Activated CD4-positive, alpha-beta T cell treated with anti-CD3 and anti-CD28 coated beads for 1 hour (primary cell): ENCODE results near the gene IFT122.

Experiments used
- DNase-seq: peaks from one replicate; pipeline ENCODE4 v3.0.0-alpha.2; 2020

IFT122 gene

DNA sequence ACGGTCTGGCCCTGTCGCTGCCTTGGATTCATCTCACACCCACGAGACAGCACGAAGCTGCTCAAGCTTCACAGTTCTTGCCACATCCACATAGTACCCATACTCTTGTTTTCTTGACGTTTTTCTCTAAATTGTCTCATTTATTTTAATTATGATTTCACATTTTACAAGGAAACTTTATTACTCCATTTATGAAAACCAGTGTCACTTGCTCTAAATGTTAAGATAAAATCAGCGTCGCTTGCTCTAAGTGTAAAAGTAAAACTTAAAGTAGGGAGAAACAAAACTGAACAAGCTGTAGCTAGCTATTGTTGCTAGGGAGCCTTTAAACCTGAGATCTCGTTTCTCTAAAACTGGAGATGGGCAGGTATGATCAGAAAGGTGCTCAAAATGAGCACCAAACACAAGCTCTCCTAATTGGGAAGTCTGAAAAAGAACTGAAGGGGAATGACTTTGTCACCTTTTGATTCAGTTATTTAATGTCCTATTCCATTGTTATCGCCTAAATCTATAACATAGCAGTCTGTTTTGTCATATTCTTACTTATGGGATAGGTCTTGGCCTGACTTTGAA, 680 bp downstream of the IFT122 start:
- no peak for DNase-seq

DNA sequence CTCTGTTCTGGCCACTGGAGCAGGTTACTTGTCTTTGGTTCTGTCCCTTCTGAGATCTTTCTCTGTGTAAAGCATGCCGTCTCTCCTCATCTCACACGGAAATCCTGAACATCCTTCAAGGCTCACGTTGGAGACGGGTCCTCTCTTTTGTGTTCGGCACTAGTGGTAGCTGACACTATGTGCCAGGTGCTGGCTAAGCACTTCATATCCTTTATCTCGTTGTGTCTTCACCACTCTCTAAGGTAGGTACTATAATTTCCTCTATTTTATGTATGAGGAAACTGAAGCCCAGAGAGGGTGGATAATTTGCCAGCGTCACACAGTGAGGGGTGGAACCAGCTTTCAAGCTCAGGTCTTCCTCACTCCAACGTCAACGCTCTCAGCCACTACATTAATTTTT, 1.2 kb downstream of the IFT122 start:
- no peak for DNase-seq

DNA sequence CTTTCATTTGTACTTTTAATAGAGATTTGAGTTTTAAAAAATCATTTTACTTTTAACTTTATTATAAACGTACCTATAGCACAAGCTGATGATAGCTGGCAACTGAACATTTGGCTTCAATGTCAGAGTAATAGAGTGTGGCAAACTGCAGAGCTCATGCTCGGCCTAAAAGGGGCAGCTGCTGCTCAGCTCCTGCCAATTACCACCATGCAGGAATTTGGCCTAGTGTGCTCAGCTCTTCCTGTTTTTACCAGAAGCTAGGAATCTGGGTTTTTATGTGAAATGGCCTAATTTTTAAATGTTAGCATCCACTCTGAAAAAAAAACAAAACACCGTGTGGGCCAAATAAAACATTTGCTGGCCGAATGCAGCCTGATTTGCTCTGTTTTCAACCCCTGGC, 1.8 kb downstream of the IFT122 start:
- no peak for DNase-seq

DNA sequence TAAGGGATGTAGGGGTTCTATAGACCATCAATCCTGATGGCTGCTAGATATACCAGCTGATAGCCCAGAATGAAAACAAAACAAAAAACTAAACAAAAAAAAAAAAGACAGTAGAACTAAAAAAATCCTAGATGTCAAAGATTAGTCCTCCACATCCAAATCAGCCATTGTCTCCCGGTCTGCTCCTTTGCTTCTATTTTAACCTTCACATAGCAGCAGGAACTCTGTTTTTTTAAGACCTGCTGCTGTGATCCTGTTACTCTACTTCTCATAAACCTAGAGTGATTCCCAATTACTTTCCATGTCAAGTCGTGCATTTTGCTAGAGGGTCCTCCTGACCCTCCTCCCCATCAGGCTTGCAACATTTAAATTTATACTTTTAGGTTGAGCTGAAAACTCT, 2.5 kb downstream of the IFT122 start:
- DNase-seq, result no peak

DNA sequence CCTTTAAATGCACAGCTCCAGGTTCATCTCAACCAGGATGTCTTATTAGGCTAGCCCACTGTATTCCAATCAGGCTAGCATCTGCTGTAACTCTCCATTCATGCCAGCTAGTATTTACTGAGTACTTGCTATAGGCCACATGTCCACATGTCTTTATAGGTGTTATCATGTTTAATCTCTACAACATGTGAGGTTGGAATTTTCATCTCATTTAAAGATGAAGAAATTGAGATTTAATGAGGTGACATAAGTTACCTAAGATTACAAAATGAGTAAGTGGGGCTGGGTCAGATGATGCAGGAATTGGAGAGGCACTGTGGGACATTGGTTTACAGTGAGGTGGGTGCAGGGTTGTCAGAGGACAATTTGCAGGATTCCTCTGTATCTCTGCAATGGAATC, 2.9 kb downstream of the IFT122 start:
- DNase-seq, result no peak

DNA sequence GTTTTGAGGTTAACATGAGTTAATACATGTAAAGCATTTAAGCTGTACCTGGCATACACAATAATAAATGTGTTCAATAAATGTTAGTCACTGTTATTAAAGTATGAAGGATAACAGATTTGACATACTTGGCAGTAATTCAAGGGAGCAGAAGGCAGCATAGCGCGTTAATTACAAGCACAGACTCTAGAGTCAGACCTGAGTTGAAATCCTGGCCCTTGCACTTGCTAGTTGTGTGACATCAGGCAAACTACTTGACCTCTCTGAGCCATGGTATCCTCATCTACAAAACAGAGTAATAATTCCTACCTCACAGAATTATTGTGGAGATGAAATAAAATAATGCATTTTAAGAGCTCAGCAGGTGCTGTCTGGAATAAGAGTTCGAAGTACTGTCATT, 5.4 kb downstream of the IFT122 start:
- DNase-seq, result no peak

DNA sequence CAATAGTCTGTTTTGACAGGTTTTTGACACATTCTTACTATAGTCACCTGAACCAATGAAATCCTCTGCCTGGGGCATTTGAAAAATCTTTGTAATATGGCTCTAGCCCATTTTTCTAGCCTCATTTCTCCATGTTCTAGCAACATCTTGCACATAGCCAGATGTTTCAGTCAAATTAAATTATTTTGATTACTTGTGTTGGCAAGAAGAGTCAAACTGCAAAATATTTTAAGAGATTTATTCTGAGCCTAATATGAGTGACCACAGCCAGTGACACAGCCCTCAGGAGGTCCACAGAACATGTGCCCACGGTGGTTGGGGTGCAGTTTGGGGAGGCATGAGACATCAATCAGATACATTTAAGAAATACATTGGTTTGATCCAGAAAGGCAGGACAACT, 6.9 kb downstream of the IFT122 start:
- DNase-seq, result no peak

DNA sequence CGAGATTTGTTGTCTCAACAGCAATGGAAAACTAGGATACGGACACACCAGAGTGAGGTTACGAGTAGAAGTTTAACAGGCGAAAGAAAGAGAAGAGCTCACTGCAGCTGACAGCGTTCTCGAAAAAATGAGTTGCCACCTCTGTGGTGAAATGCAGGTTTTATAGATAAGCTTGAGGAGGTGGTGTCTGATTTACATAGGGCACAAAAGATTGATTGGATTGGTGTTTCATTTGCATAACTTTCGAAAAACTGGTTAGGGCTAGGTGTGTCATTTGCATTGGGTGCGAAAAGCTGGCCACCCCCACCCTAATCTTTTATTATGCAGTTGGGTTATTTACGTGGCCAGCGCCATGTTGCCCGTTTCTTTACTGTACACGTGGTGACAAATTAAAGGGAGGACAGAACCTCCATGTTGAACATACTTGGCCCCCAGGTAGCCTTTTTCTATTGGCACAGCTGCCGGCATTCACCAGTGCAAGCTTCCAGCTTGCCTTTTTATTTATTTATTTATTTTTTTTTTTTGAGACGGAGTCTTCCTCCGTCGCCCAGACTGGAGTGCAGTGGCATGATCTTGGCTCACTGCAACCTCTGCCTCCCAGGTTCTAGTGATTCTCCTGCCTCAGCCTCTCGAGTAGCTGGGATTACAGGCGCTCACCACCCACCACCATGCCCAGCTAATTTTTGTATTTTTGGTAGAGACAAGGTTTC, 8.3 kb downstream of the IFT122 start:
- DNase-seq, result no peak

DNA sequence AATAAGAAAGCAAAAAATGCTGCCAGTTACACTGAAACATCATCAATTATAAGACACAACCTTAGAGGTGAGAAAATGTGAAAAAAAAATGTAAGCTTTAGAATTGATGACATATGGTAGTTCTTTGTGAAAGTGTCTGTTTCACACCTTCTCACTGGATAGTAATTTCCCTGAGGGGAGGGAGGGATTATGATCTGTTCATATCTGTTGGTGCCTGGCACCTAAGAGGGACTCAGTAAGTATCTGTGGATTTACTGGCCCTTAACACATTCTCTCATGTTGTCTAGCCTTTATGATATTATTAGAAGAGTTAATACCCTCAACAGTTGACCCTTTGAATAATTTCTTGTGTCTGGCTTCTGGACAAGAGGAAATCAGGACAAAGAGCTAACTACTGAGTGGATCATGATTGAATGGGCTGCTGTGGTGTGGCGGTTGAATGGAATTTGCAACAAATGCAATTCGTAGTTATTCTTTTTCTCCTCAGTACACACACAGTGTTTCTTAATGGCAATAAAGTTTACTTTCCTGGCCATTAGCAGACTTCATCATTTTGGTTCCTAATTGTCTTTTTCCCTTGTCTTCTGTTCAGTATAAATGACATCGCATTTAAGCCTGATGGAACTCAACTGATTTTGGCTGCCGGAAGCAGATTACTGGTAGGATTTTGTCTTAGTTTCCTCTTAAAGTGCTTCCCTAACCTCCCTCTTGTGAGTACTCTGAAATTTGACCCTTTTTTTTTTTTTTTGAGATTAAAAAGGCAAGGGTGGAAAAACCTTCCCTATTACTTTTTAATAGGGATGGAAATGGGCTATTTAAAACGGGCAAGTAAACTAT, 9.5 kb downstream of the IFT122 start:
- DNase-seq, result no peak

DNA sequence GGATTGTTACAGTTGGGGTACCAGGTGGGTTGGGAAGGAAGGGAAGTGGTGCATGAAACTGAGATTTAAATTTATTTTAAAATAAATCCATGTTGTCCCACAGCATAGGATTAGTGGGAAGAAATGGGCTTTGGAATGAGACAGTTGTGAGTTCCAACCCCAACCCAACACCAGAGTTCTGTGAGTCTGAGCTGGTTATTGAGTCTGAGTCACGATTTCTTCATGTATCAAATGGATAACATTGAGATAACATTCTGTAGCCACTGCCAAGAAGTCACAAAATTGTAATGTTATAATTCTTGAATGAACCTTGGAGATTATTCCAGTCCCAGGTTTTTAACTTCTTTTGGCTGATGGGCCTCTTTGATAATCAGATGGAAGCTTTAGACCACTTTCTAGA, 13.7 kb downstream of the IFT122 start:
- no peak for DNase-seq

DNA sequence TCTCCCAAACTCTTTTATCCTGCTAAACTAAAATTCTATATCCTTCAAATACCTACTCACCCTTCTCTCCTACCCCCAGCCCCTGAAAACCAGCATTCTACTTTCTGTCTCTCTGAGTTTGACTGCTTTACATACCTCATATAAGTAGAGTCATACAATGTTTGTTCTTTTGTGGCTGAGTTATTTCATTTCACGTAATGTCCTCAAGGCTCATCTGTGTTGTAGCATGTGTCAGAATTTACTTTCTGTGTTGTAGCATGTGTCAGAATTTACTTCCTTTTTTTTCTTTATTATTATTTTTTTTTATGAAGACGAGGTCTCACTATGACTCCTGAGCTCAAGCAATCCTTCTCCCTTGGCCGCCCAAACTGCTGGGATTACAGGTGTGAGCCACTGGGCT, 20.1 kb downstream of the IFT122 start:
- no peak for DNase-seq

DNA sequence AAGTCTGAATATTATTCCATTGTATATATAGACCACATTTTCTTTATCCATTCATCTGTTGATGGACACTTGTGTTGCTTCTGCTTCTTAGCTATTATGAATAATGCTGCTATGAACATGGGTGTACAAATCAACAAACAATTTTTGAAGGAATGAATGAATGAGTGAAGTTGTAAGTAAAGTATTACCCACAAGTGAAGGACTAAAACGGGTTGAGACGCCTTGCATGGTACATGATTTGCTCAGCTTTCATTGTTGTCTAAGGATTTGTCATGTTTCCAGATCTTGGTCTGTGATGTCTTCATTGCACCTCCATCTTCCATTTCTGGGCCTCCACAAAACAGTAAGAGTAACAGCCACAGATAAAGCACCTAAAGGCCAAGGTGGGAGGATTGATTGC, 20.5 kb downstream of the IFT122 start:
- no peak for DNase-seq

DNA sequence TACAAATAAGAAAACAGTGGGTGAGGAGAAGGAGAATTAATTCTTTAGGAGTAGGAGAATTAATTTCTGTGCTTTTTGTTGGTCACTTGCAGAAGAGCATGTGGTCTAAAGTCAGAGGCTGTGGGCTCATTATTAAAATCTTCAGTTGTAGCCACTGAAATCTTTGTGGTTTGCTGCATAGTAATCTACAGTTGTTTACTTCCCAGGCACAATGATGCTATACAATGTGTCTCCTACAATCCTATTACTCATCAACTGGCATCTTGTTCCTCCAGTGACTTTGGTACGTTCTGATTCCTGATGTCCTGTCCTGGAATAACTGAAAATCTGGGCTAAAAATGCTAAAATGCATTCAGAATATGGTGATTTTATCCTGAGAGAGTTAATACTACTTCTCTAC, 21.0 kb downstream of the IFT122 start:
- no peak for DNase-seq

DNA sequence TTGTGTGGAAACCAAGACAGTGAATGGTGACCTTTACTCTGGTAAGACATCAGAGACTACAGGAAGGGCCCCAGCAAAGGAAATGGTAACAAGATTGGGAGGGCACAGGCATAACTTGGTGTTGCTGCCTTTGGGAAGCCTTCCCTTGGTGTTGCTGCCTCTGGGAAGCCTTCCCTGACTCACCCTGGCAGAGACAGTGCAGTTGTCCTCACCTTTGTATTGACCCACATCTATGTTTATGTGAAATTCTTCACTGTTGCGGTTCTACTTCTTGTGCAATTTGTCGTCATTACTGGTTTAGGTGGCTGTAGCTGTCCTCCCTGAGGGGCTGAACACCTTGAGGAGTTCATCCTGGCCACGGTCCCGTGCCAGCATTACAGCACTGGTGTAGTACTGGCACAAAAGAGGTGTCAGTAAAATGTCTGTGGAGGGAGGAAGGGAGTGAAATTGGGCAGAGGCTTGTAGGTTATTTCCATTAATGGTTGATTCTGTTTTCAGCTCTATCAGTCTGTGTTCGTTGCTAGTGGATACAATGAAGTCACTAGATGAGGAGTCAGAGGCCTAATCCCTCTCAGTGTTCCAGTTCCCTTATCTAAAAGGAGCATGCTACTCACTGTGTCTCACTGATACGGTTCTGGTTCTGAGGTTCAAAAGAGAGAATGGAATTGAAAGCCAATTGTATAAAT, 21.6 kb downstream of the IFT122 start:
- DNase-seq, result no peak

DNA sequence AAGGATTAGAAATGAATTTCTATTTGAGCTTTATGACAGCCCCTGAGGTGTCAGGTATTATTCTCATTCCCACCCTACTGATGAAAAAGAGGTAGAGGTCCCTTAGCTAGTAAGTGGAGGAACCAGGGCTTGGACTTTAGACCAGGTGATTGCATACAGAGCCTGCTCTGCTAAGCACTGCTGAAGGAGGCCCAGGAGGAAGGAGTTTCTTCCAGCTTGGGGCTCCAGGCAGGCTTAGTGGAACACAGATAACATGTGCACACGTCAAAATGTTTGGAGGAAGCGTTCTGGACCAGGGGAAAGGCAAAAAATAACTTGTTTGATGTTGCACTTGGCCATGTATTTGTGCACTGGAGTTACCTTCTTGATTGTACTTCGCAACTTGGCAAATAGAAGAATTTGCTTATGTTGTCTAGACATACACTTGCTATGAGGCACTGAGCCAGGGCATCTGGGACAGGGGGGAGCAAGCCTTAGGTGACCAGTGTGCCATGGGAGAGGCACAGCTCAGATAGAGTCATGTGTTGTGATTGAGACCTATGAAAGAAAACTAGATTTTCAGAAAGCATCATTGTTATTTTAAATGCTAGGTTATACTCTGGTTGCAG, 22.4 kb downstream of the IFT122 start:
- no peak for DNase-seq

DNA sequence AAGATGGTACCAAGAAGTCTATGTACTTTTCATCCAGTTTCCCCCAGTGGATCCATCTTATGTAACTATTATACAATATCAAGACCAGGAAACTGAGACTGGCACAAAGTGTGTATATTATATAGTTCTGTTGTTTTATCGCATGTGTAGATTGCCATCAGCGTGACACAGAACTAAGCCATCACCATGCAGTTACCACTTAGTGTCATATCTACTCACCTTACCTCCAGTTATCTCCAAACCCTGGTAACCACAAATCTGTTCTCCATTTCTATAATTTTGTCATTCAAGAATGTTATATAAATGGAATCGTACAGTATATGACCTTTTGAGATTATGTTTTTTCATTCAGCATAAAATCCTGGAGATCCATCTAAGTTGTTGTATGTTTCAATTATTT, 23.1 kb downstream of the IFT122 start:
- no peak for DNase-seq

DNA sequence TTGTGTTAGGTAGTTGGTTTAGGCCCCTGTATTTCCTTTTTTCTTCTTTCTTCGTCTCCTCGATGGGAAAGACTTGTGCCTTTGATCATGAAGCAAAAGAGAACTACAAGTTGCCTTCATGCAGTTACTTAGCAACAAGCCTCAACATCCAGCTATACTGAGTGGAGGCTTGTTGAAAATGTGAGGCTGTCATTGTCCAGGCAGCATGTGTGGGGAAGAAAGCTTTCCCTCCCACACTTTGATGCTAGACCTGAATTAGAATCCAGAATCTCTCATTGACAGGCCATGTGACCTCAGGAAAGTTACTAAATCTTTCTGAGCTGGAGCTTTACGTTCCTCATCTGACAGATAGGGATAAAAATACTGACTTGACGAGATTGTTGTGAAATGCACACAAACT, 23.7 kb downstream of the IFT122 start:
- no peak for DNase-seq

DNA sequence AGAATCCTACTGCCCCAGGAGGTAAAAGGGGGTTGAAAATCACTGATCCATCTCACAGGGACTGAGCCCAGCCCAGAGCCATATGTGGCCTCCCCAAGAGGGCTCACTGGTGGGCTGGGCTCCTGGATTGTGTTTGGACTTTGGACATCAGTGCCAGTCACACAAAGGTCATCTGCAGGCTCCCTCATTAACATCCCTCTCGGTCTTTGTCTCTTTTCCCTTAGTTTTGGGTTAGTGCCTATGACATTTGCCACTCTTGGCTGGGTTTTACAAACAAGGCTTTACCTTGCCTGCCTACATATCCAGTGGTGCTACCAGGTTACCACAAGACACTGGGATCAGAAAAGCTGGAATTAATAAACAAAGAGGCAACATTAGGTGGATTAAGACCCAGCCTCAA, 27.9 kb downstream of the IFT122 start:
- no peak for DNase-seq

DNA sequence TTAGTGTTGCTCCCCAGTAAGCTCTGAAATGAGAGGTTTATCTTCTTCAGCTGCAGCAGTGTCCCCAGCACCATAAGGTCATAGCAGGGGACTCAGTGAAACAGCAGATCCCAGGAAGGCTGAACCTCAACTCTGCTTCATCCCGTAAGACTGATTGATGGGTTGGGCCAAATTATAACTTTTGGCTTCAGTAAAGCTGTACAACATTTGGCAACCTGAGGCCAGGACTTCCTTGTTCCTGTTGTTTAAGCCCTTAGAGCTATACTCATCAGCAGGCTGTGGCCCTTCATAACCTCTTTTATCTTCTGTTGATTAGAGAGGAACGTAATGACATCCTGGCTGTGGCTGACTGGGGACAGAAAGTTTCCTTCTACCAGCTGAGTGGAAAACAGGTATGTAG, 29.0 kb downstream of the IFT122 start:
- no peak for DNase-seq

DNA sequence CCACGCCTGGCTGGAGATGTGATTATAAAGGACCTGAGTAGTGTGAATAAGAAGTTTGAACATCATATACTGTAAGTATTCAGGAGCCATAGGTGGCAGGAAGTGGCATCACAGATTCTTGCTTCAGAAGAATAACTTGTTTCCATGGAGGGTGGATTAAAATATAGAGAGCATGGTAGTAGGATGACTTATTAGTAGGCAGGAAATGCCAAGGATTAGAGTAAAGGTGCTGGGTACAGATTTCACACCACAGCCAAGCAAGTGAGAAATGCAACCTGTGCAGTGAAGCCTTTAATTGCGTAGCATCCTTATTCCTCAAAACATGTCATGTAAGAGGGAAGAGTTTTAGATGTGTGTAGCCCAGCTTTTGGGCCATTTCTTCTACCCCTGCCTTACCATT, 30.8 kb downstream of the IFT122 start:
- no peak for DNase-seq

DNA sequence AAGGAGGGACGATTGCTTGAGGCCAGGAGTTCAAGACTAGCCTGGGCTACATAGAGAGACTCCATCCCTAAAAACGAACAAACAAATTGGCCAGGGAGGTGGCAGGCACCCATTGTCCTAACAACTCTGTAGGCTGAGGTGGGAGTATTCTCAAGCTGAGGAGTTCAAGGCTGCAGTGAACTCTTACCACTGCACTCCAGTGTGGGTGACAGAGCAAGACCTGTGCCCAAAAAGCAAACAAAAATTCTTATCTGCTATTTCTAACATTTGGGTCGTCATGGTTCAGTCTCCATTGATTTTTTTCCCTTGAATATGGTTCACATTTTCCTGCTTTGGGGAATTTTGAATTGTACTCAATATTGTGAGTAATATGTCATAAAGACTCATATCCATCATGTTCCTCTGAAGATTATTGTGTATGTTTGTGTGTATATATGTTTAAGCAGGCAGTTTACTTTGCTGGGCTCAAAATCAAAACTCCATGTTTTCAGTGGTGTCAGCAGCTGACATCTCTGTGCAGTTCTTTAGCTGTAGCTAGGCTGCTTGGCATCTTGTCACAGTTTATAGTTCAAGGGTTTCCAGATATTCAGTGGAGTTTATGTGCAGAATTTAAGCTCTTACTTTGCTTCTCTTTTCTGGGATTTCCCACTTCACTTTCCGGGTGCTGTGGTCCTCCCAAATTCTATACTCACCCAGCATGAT, 33.2 kb downstream of the IFT122 start:
- DNase-seq, result no peak

DNA sequence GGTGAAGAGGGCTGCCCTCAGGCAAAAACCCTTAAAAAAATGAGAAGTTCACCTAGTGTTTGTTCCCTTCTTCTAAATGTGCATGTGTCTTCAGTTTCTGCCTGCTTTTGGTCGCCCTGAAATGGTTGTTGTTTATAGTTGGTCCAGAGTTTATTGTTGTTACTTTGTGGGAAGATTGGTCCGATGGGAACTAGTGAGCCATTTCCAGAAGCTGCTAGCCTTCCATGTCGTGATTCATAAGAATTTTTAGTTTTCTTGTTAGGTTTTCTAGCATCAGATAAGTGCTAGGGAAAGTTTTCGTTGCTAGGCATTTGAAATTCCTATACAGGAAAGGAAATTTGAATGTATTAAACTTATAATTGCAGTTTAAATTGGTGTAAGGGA, 33.7 kb downstream of the IFT122 start:
- DNase-seq, result no peak
